Measurements from ENCODE around the gene ARFIP1.
"Not testable (repeated sequence)": the region's sequence is repeated elsewhere in the genome, so short reads cannot be mapped to it uniquely, and the experiment has no call there.

Gene ARFIP1, protein sequence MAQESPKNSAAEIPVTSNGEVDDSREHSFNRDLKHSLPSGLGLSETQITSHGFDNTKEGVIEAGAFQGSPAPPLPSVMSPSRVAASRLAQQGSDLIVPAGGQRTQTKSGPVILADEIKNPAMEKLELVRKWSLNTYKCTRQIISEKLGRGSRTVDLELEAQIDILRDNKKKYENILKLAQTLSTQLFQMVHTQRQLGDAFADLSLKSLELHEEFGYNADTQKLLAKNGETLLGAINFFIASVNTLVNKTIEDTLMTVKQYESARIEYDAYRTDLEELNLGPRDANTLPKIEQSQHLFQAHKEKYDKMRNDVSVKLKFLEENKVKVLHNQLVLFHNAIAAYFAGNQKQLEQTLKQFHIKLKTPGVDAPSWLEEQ

DNA sequence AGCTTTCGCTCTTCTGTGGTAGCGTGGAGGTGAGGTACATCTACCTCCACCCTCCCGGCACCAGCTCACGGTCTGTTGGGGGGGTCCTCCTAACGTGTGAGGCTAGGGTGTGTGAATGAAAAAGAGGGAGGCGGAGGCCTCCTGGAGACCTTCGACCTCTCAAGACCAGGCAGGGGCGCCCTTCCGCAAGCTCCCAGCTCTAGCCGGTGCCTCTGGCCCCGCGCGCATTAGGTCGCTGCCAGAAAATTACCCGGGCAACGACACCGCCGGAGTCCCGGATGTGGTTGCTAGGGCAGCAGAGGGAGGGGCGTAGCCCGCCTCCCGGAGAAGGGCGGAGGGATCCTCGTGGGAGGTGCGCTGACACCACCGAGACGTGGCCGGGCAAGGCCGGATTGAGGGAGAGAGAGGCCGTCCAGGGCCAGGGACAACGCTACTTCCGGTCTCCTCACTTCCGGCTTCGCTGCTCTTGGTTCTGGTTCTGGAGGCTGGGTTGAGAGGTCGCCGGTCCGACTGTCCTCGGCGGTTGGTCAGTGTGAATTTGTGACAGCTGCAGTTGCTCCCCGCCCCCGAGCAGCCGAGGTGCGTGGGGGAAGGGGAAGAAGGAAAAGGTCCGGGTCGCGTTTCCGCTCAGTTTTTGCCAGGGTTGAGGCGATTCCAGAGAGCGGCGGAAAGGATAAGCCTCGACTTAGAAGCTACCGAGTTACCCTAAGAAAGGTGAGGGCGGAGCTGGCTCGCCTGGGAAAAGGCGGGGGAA, at the start of gene ARFIP1, which contains the start of gene TIGD4:
Gene ARFIP1 (plus strand): TSS at position 442 of the 754 bp plus-strand sequence. CDS start 49,680 bp downstream, outside the sequence.
Gene TIGD4 (minus strand): TSS at position 218 of the 754 bp plus-strand sequence. CDS start 8,726 bp downstream, outside the sequence.
- in situ Hi-C loops (cut with MboI; ENCODE audit: low sequenced_read_pairs), result no loop called here

DNA sequence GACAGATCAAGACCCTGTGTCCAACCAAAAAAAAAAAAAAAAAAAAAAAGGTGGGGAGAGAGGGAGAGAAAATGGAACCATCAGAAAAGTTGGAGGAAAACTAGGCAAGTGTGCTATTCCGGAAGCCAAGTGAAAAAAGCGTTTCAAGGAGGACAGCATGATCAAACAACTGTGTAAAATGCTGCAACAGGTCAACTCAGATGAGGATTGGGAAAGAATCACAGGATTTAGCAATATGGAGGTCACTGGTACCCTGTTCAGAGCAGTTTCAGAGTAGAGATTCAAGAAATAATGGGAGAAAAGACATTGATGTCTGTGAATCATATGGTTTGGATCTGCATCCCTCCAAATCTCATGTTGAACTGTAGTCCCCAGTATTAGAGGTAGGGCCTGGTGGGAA, 47.8 kb upstream of the ARFIP1 start:
- in situ Hi-C loops (cut with MboI; ENCODE audit: low sequenced_read_pairs), result no loop called here

DNA sequence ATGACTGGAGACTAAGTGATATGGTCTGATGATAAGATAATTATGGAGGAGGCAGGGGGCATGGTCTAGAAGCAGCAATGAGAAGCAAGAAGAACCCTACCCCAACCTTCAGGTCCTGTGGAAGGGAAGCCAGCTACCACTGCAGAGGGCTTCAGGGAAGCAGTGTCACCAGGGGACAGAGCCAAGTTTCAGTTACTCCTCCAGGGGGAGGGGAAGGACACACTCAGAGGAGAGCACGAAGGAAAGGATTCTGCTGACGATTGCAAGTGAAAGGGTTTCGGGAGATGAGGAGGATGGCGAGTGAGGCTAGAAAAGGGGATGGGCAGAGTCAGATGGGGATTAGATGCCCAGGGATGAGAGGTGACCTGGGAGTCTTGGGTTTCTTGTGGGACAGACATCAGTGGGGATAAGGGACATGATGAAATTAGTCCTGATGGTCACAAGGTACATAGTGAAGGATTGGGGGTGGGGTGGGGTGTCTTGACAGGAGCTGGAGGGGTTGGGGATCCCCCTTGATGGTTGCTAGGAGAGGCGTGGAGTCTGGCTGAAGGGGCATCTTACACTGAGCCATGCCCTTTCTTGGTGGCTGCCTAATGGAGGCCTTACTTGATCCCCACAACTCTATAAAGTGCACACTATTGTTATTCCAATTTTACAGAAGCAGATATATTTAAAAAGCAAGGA, 45.6 kb upstream of the ARFIP1 start:
- in situ Hi-C loops (cut with MboI; ENCODE audit: low sequenced_read_pairs), result no loop called here

DNA sequence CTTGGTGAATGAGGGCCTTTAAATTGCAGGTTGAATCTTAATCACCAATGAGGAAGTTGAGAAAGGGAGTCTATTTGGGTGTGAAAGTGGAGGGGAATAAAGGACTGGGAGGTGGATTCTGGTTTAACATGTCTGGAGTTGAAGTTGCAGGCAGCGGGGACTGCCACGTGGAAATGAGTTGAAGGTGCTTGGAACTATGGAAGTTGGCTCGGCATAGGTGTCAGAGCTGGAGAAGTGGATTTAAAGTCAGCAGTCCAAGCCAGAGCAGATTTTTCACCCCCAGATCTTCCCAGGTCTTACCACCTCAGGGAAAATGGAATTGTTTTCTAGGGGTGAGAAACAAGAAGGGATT, 45.1 kb upstream of the ARFIP1 start:
- in situ Hi-C loops (cut with MboI; ENCODE audit: low sequenced_read_pairs), result no loop called here

DNA sequence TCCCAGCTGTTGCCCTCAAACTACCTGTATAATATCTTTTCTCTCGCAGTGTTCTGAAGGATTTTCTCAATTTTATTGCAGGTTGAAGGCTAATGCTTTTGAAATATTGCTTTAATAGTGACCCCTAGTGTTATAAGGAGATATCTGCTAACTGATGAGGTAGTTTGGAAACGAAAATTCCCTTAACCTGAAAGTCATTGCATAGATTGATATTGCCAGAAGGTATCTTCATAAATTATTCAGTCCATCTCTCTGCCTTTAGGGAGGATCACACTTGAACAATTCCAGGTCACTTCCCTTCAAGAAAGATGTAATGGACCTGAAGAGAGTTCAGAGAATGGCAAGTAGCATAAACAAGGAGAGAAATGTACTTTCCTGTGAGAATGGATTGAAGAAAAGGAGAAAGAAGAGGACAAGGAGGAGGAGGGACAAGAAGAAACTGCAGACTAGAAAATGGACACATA, 44.3 kb upstream of the ARFIP1 start:
- in situ Hi-C loops (cut with MboI; ENCODE audit: low sequenced_read_pairs), result no loop called here

DNA sequence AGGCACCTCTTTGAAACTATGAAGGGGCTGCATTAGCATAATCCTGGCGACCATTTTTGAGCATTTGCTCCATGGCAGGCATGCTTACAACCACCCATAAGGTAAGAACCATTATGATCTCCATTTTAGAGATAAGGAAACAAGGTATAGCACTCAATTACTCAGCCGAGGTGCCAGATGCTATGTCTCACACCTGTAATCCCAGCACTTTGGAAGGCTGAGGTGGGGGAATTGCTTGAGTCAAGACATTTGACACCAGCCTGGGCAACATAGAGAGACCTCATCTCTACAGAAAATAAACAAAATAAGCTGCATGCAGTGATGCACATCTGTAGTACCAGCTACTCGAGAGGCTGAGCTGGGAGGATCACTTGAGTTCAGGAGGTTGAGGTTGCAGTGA, 43.8 kb upstream of the ARFIP1 start:
- in situ Hi-C loops (cut with MboI; ENCODE audit: low sequenced_read_pairs), result no loop called here

DNA sequence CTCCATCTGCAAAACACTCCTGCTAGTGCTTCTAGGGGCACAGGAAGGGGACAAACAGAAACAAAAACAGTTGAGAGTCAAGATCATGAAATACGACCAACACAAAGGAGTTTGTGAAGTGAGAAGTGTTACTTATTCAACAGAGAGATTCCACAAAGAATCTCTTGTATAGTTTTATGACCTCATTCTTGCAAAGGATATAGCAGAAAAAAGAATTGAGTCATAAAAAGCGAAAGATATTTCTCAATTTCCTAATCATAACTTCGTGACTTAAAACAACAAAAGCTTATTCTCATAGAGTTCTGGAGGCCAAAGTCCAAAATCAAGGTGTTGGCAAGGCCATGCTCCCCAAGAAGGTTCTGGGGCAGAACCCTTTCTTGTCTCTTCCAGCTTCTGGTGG, 40.9 kb upstream of the ARFIP1 start:
- in situ Hi-C loops (cut with MboI; ENCODE audit: low sequenced_read_pairs), result no loop called here

DNA sequence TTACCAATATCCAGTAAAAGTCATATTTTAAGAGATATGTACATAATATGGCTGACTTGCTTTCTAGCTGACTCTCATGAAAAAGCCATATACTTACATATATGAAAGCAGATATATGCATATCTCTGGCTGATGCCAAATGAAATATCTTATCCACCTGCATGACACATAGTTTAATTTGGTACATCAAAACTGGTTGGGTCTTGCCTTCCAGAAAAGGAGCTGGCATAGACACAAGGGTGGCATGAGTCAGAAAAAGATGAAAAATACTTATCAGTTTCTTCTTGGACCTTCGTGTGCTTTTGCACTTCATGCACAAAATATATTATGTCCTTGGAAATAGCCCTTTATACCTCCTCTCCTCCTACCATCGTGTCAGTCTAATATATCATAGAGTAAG, 32.3 kb upstream of the ARFIP1 start:
- in situ Hi-C loops (cut with MboI; ENCODE audit: low sequenced_read_pairs), result no loop called here

DNA sequence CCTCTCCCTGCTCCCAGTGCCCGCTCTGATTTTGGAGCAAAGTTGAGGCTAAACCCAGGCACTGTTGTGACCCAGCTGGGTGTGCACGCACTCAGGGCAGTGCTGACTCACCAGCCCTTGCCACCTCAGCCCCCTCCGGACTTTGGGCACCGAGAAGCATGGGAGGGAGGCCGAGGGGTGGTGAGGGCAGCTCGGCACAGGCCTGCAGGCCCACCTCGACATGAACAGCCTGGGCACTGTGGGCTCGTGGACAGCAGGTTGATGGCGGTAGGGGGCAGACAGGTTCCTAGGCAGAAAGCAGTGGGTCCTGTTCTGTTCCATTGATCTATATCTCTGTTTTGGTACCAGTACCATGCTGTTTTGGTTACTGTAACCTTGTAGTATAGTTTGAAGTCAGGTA, 31.1 kb upstream of the ARFIP1 start:
- in situ Hi-C loops (cut with MboI; ENCODE audit: low sequenced_read_pairs), result no loop called here

DNA sequence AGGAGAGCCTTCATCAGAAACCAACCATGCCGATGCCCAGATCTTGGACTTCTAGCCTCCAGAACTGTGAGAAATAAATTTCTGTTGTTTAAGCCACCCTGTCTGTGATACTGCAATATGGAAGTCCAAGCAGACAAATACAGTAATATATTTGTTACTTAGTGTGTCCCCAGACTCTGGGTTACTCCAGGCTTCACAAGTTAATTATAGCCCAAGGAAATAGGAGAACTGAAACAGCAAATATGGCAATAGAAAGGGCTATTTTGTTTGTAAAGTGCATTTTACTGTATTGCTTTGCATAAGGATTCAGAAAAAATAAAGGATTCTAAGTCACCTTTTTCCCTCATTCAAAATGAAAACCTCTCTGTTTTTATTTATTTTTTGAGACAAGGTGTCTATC, 16.0 kb upstream of the ARFIP1 start:
- in situ Hi-C loops (cut with MboI; ENCODE audit: low sequenced_read_pairs), result no loop called here

DNA sequence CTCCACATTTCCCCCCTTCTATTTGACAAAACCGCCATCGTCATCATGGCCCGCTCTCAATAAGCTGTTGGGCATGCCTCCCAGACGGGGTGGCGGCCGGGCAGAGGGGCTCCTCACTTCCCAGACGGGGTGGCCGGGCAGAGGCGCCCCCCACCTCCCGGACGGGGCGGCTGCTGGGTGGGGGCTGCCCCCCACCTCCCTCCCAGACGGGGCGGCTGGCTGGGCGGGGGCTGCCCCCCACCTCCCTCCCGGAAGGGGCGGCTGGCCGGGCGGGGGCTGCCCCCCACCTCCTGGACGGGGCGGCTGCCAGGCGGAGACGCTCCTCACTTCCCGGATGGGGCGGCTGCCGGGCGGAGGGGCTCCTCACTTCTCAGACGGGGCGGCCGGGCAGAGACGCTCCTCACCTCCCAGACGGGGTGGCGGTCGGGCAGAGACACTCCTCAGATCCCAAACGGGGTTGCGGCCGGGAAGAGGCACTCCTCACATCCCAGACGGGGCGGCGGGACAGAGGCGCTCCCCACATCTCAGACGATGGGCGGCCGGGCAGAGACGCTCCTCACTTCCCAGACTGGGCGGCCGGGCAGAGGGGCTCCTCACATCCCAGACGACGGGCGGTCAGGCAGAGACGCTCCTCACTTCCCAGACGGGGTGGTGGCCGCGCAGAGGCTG, 14.6 kb upstream of the ARFIP1 start:
- in situ Hi-C loops (cut with MboI; ENCODE audit: low sequenced_read_pairs), result not testable (repeated sequence)

DNA sequence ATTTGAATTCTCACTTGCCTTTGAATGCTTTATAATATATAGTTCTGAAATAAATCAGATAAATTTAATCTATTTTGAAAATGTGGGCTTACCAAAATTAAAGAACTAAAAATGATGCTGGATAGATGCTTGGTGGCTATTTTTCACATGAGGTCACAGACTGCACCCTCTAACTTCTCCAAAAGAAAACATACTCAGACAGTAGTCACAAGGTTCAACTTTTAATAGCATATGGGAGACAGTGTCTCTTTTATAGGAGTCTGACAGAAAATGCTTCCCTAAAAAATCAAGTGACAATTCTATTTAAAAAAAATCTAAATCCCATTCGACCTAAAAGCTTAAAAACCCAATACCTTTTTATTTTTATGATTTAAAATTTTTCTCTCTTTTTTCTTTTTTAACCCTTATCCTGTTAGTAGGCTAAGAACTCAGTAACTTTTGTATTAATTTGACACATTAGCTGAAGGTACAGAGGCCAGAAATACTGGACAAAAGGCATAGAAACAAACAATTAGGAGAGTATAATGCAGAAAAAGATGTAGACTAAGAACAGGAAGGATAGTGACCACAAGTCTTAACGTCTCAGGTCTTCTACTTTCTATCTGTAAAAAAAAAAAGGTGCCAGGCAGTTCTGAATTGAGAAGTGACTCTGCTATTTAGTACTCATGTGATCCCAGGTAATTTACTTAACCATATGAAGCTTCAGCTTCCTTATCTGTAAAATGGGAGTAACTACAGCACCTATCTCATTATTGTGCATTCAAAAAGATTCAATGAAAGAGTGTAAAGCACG, 7.8 kb upstream of the ARFIP1 start:
- in situ Hi-C loops (cut with MboI; ENCODE audit: low sequenced_read_pairs), result no loop called here

DNA sequence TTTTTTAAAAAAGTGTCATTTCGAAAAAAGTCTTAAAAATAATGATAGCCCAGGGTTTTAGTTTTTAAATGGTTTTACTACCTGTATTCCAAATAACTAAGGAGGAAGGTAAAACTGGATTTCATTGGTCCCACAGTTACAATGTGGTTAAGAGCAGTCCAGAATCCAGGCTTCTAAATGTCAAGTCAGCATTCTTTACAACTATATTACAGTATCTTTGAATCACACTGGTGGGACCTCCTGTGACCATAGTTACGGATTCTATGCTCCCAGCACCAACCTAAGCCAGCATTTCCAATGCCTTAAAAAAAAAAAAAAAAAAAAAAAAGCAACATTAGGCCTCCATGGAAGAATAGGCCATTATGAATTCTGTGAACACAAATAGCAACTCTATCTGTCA, 6.4 kb upstream of the ARFIP1 start:
- in situ Hi-C loops (cut with MboI; ENCODE audit: low sequenced_read_pairs), result no loop called here

DNA sequence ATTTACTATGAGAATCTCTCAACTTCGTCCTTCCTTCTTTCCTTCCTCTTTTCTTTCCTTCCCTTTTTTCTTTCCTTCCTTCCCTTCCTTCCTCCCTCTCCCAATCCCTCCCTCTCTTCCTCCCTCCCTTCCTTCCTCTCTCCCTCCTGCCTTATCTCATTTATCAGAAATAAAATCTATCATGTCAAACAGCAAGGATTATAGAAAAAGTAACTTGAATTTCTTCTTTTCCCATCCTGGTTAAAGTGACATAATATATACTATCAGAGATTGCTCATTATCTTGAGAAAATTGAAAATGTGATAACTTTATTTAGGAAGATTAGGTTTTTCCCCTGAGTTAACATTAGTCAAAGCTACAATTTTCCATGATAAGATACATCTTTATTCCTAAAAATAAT, 5.8 kb upstream of the ARFIP1 start:
- in situ Hi-C loops (cut with MboI; ENCODE audit: low sequenced_read_pairs), result no loop called here

DNA sequence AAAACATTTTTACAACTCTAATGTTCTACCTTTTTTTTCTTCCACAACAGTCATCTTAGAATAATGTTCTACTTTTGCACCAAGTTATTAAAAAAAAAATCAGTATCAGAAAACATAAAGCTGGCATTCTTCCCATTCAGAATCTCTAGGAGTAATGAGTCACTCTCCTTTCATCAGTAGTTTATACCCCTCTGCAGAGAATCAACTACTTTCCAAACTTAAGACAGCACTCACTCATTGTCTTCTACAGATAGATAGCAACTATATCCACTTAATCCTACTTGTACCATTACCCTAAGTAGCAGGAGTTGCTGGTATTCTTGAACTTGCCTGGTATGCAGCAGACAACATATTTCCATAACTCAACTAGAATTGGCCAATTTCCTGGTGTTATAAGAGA, 3.4 kb upstream of the ARFIP1 start:
- in situ Hi-C loops (cut with MboI; ENCODE audit: low sequenced_read_pairs), result no loop called here

DNA sequence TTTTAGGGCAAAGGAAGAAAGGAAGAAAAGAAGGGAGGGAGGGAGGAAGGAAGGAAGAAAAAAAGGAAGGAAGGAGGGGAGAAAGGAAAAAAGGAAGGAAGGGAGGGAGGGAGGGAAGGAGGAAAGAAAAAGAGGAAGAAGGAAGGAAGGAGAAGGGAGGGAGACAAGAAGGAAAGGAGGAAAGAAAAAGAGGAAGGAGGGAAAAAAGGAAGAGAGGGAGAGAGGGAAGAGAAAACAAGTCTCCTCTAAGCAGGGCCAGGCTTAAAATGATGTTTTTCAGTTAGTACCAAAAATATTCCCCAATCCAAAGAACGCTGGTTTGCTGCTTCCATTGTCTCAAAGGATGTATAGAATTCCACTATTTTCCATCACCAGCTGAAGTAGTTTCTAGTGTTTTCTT, 2.3 kb upstream of the ARFIP1 start:
- in situ Hi-C loops (cut with MboI; ENCODE audit: low sequenced_read_pairs), result no loop called here

DNA sequence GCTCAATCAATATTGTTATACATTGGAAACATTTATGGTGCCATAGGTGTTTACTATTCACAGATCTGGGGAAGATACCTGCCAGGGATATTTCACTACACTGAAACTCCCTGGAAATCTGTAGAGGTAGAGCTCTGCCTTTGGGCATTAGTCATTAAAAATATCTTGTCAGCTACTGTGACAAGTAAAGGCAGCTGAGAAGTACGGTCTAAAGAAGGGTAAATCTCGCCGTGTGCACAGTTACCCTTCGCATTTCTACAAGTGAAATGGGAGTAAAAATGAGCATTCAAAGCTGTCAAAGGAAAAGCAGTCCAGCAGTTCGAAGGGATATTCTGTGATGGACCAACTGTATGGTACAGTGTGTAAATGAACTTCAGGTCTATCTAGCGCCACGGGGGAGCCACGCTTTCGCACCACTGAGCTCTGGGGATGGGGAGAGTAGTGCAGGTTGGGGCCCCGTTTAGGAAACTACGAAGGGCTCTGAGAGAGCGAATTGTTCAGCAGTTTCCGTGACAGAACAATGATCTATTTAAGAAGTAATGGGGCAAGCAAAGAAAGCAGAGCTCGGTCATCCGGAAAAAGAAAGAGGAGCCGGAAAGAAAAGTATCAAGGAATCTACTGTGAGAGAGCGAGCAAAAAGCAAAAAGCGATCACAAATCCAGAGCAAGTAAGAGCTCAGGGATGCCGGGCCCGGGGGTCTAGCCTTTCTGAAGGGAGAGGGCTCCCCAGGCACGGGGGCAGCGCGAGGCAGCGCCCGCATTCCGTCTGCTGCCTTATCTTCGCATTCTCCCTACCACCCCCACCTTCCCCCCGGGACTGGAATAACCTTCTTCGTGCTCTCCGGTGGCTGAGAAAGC, 870 bp upstream of the ARFIP1 start:
- in situ Hi-C loops (cut with MboI; ENCODE audit: low sequenced_read_pairs), result no loop called here

DNA sequence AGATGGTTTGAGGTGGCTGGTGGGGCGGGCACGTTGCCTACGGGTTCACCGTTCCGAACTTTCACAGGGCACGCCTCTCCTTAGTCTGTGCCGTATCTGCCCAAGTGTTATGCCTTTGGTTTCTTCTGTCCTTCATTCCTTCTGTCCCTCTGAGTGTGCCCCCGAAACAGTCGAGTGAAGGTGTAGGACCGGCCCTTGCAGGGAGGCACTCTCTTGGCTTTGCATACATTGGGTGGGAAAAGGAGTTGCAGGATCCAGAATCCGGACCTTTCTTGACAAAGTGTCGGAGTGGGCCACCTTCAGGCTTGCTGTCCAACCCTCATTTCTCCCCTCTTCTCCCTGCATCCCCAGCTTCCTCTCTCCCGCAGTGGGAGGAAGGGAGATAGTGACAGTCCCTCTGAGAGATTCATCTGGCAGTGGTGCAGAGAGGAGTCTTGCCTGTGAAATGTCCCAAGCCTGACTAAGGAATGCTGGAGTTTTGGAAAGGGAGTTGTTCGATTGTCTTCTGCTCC, 569 bp downstream of the ARFIP1 start:
- in situ Hi-C loops (cut with MboI; ENCODE audit: low sequenced_read_pairs), result no loop called here

Measured in HL-60/S4 treated with phorbol 12-myristate 13-acetate at 8.2 ng/mL for 4 days and 3 days (cell line).